Gastrocnemius medialis (tissue), 4 donors: ENCODE data around the gene RFK.

Experiments used
- POLR2A ChIP-seq, 2 donors: fragments of 450-650 bp; IDR thresholded peaks; one replicate each; pipeline ENCODE4 v1.6.1; 2017; ENCODE audit warnings: antibody characterized with exemption in 2 of 2, mild to moderate bottlenecking in 2 of 2, moderate library complexity in 2 of 2
- TF ChIP-seq, protein P1 (sequence below), 5 experiments: fragments of 450-650 bp in 3 of 5; fragments of 200-600 bp in 2 of 5; sonication (generic) in 2 of 5; IDR thresholded peaks in 4 of 5; conservative IDR thresholded peaks in 1 of 5; 1 replicate in 4 of 5; 2 replicates in 1 of 5; pipeline ENCODE4 v1.5.1; 2016 to 2019; ENCODE audit warnings: antibody characterized with exemption in 5 of 5, mild to moderate bottlenecking in 3 of 5, moderate library complexity in 3 of 5

- TF ChIP-seq, protein P1, sequence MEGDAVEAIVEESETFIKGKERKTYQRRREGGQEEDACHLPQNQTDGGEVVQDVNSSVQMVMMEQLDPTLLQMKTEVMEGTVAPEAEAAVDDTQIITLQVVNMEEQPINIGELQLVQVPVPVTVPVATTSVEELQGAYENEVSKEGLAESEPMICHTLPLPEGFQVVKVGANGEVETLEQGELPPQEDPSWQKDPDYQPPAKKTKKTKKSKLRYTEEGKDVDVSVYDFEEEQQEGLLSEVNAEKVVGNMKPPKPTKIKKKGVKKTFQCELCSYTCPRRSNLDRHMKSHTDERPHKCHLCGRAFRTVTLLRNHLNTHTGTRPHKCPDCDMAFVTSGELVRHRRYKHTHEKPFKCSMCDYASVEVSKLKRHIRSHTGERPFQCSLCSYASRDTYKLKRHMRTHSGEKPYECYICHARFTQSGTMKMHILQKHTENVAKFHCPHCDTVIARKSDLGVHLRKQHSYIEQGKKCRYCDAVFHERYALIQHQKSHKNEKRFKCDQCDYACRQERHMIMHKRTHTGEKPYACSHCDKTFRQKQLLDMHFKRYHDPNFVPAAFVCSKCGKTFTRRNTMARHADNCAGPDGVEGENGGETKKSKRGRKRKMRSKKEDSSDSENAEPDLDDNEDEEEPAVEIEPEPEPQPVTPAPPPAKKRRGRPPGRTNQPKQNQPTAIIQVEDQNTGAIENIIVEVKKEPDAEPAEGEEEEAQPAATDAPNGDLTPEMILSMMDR (IDR thresholded peaks at IDR 0.05 in 4 of 5, conservative IDR thresholded peaks at IDR 0.05 in 1 of 5) = no peak
- TF ChIP-seq POLR2A (IDR thresholded peaks at IDR 0.05) = no peak
These were observed 20.4 kb upstream of the RFK start for GRCh38 chr9:76414661-76415060.
